Cerebellar nuclear complex (tissue), 1 donor: ENCODE results near the gene TOR1A.

Experiments used
- DNase-seq, 2 experiments: peaks; one replicate each; lab custom pipeline; 2025; lab: John Stamatoyannopoulos, UW

Gene TOR1A

GRCh38 chr9:129852579-129852978, 28.6 kb upstream of the TOR1A start:
- DNase-seq: no peak

GRCh38 chr9:129851821-129852220, 27.9 kb upstream of the TOR1A start:
- DNase-seq: no peak

- DNase-seq: no peak
These were observed 27.1 kb upstream of the TOR1A start for GRCh38 chr9:129850821-129851550.

- no peak for DNase-seq
These were observed 26.0 kb upstream of the TOR1A start for GRCh38 chr9:129849901-129850300.

- no peak for DNase-seq
These were observed 24.9 kb upstream of the TOR1A start for GRCh38 chr9:129848712-129849441.

GRCh38 chr9:129845373-129845772, 21.4 kb upstream of the TOR1A start:
- no peak for DNase-seq

GRCh38 chr9:129841071-129841470, 17.1 kb upstream of the TOR1A start:
- DNase-seq: no peak

- no peak for DNase-seq
These were observed 16.1 kb upstream of the TOR1A start for GRCh38 chr9:129840034-129840433.

- no peak for DNase-seq
These were observed 15.5 kb upstream of the TOR1A start for GRCh38 chr9:129839324-129840023.

- no peak for DNase-seq
These were observed 14.8 kb upstream of the TOR1A start for GRCh38 chr9:129838707-129839259.

GRCh38 chr9:129836311-129837007, 12.5 kb upstream of the TOR1A start:
- no peak for DNase-seq

- no peak for DNase-seq
These were observed 11.9 kb upstream of the TOR1A start for GRCh38 chr9:129835860-129836223.

- peak; percentile 43 to 85 for DNase-seq
These were observed 11.4 kb upstream of the TOR1A start, which contains the start of the genes C9orf78 and USP20 for GRCh38 chr9:129835128-129835859. Gene C9orf78 (minus strand): TSS chr9:129835275. CDS start chr9:129835221, 54 bp downstream. Gene USP20 (plus strand): TSS chr9:129835458. CDS start chr9:129852556, 17,098 bp downstream.

- no peak for DNase-seq
These were observed 10.7 kb upstream of the TOR1A start for GRCh38 chr9:129834489-129835127.

- no peak for DNase-seq
These were observed 9.0 kb upstream of the TOR1A start for GRCh38 chr9:129832982-129833381.

GRCh38 chr9:129828969-129829368, 5.0 kb upstream of the TOR1A start:
- DNase-seq: no peak

- no peak for DNase-seq
These were observed 4.1 kb upstream of the TOR1A start for GRCh38 chr9:129828051-129828450.

- no peak for DNase-seq
These were observed 2.8 kb upstream of the TOR1A start for GRCh38 chr9:129826759-129827158.

GRCh38 chr9:129826344-129826743, 2.4 kb upstream of the TOR1A start:
- no peak for DNase-seq

- no peak for DNase-seq
These were observed 398 bp downstream of the TOR1A start for GRCh38 chr9:129823542-129823934.
